ENCODE measurements around the gene LACRT. TPM values are rescaled to one million over a fixed set of nuclear protein-coding genes. Genes with fewer than 3 reads are reported as not detected.

Gene LACRT
- total and polyA plus RNA-seq, 9 of the 15 experiments (the other 6 are each of a cell fraction or from before 2014, with no cell fraction given): not detected

GRCh38 chr12:54589964-54590363 is 44.7 kb downstream of the LACRT start:
- CTCF ChIA-PET (ENCODE audit: low intra/inter-chr PET ratio): no interaction called here
- H3K27me3 ChIP-seq (ENCODE audit: control insufficient read depth in 2 of 2, insufficient read depth in 2 of 2, low read length in 2 of 2): peaks cover 38 to 72% of the 10 kb centered on the region in 2 experiments
- ATAC-seq: no peak
- TF ChIP-seq HSF4 (CRISPR knock-in tag; IDR thresholded peaks at IDR 0.05; ENCODE audit: borderline replicate concordance): no peak
- no peak for TF ChIP-seq NELFE (IDR thresholded peaks at IDR 0.05; ENCODE audit: insufficient read depth, insufficient read length)
- no peak for TF ChIP-seq SMARCA4 (IDR thresholded peaks at IDR 0.05)
- TF ChIP-seq KDM4B (IDR thresholded peaks at IDR 0.05; ENCODE audit: borderline replicate concordance in 2 of 2, low read depth in 1 of 2): no peak
- TF ChIP-seq CBFA2T2 (conservative IDR thresholded peaks at IDR 0.05): no peak
- no peak for TF ChIP-seq KDM2B (CRISPR knock-in tag; IDR thresholded peaks at IDR 0.05)
- no peak for TF ChIP-seq ZNF224 (CRISPR knock-in tag; IDR thresholded peaks at IDR 0.05)
- TF ChIP-seq BRD4 (IDR thresholded peaks at IDR 0.05): no peak
- no peak for TF ChIP-seq ZNF57 (CRISPR knock-in tag; IDR thresholded peaks at IDR 0.05)
- TF ChIP-seq, protein P1, sequence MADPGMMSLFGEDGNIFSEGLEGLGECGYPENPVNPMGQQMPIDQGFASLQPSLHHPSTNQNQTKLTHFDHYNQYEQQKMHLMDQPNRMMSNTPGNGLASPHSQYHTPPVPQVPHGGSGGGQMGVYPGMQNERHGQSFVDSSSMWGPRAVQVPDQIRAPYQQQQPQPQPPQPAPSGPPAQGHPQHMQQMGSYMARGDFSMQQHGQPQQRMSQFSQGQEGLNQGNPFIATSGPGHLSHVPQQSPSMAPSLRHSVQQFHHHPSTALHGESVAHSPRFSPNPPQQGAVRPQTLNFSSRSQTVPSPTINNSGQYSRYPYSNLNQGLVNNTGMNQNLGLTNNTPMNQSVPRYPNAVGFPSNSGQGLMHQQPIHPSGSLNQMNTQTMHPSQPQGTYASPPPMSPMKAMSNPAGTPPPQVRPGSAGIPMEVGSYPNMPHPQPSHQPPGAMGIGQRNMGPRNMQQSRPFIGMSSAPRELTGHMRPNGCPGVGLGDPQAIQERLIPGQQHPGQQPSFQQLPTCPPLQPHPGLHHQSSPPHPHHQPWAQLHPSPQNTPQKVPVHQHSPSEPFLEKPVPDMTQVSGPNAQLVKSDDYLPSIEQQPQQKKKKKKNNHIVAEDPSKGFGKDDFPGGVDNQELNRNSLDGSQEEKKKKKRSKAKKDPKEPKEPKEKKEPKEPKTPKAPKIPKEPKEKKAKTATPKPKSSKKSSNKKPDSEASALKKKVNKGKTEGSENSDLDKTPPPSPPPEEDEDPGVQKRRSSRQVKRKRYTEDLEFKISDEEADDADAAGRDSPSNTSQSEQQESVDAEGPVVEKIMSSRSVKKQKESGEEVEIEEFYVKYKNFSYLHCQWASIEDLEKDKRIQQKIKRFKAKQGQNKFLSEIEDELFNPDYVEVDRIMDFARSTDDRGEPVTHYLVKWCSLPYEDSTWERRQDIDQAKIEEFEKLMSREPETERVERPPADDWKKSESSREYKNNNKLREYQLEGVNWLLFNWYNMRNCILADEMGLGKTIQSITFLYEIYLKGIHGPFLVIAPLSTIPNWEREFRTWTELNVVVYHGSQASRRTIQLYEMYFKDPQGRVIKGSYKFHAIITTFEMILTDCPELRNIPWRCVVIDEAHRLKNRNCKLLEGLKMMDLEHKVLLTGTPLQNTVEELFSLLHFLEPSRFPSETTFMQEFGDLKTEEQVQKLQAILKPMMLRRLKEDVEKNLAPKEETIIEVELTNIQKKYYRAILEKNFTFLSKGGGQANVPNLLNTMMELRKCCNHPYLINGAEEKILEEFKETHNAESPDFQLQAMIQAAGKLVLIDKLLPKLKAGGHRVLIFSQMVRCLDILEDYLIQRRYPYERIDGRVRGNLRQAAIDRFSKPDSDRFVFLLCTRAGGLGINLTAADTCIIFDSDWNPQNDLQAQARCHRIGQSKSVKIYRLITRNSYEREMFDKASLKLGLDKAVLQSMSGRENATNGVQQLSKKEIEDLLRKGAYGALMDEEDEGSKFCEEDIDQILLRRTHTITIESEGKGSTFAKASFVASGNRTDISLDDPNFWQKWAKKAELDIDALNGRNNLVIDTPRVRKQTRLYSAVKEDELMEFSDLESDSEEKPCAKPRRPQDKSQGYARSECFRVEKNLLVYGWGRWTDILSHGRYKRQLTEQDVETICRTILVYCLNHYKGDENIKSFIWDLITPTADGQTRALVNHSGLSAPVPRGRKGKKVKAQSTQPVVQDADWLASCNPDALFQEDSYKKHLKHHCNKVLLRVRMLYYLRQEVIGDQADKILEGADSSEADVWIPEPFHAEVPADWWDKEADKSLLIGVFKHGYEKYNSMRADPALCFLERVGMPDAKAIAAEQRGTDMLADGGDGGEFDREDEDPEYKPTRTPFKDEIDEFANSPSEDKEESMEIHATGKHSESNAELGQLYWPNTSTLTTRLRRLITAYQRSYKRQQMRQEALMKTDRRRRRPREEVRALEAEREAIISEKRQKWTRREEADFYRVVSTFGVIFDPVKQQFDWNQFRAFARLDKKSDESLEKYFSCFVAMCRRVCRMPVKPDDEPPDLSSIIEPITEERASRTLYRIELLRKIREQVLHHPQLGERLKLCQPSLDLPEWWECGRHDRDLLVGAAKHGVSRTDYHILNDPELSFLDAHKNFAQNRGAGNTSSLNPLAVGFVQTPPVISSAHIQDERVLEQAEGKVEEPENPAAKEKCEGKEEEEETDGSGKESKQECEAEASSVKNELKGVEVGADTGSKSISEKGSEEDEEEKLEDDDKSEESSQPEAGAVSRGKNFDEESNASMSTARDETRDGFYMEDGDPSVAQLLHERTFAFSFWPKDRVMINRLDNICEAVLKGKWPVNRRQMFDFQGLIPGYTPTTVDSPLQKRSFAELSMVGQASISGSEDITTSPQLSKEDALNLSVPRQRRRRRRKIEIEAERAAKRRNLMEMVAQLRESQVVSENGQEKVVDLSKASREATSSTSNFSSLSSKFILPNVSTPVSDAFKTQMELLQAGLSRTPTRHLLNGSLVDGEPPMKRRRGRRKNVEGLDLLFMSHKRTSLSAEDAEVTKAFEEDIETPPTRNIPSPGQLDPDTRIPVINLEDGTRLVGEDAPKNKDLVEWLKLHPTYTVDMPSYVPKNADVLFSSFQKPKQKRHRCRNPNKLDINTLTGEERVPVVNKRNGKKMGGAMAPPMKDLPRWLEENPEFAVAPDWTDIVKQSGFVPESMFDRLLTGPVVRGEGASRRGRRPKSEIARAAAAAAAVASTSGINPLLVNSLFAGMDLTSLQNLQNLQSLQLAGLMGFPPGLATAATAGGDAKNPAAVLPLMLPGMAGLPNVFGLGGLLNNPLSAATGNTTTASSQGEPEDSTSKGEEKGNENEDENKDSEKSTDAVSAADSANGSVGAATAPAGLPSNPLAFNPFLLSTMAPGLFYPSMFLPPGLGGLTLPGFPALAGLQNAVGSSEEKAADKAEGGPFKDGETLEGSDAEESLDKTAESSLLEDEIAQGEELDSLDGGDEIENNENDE (IDR thresholded peaks at IDR 0.05; ENCODE audit: low read depth, low read length): no peak
- TF ChIP-seq TRIM24 (IDR thresholded peaks at IDR 0.05): no peak
- TF ChIP-seq, protein P2, sequence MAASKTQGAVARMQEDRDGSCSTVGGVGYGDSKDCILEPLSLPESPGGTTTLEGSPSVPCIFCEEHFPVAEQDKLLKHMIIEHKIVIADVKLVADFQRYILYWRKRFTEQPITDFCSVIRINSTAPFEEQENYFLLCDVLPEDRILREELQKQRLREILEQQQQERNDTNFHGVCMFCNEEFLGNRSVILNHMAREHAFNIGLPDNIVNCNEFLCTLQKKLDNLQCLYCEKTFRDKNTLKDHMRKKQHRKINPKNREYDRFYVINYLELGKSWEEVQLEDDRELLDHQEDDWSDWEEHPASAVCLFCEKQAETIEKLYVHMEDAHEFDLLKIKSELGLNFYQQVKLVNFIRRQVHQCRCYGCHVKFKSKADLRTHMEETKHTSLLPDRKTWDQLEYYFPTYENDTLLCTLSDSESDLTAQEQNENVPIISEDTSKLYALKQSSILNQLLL (CRISPR knock-in tag; IDR thresholded peaks at IDR 0.05; ENCODE audit: borderline replicate concordance): no peak
- no peak for TF ChIP-seq SP1 (CRISPR knock-in tag; IDR thresholded peaks at IDR 0.05)

More at GRCh38 chr12:54589964-54590363, 44.7 kb downstream of the LACRT start:
- Histone ChIP-seq H3K79me2 (ENCODE audit: control insufficient read depth, insufficient read depth, low read length) (no peaks in the 10 kb centered on the region), H3K27ac (ENCODE audit: extremely low read depth, low read depth, low read length) (no peak overlapping the region), H3K4me3 (no peak overlapping the region), H3K4me2 (ENCODE audit: insufficient read depth, low read length) (no peak overlapping the region), H3K9me3 (replicated peaks; ENCODE audit: control insufficient read depth, insufficient read depth, low read depth, low read length) (no peaks in the 10 kb centered on the region), H3K9me1 (ENCODE audit: control insufficient read depth, insufficient read depth, low read length) (no peaks in the 10 kb centered on the region), H3K4me1 (replicated peaks in 1 of 2; ENCODE audit: control insufficient read depth in 2 of 2, insufficient read depth in 2 of 2, low read length in 2 of 2) (peaks cover 0 to 9% of the 10 kb centered on the region in 2 experiments; a peak in 1 of 5 replicates), H3K9ac (ENCODE audit: insufficient read depth in 1 of 2, low read depth in 2 of 2, low read length in 2 of 2) (no peak overlapping the region), H4K20me1 (replicated peaks; ENCODE audit: control insufficient read depth, insufficient read depth, low read length) (peaks cover 9% of the 10 kb centered on the region), H3K36me3 (ENCODE audit: control insufficient read depth, insufficient read depth, low read length) (no peaks in the 10 kb centered on the region), H2AFZ (ENCODE audit: low read depth, low read length) (no peak overlapping the region)
- no TSS peak for BruUV-seq (replicated peaks)
- intact Hi-C loops (cut with micrococcal nuclease) (no loop called here), in situ Hi-C loops (cut with MboI) (no loop called here)
- DNase-seq (ENCODE audit: extremely low read depth in 1 of 4, low spot score in 3 of 4): no peak
- WGBS (ENCODE audit: insufficient coverage, low coverage, missing lambda C conversion rate): 2% methylated on average over 5 of the region's 5 CpGs
- POLR2A ChIA-PET: no interaction called here
- no peak for FAIRE-seq

Measured in K562 (cell line).